HCEC 1CT (cell line): ENCODE results near the gene ADI1.
"Not testable (repeated sequence)": the region's sequence is repeated elsewhere in the genome, so short reads cannot be mapped to it uniquely, and the experiment has no call there.

ENCODE experiments used
- DNase-seq: peaks from one replicate; pipeline ENCODE4 v3.0.0-alpha.2; 2017

Gene ADI1

GRCh38 chr2:3461801-3462492 is 57.4 kb downstream of the ADI1 start:
- DNase-seq = peak; percentile 35

- no peak for DNase-seq
Observed at GRCh38 chr2:3460831-3461800, 58.2 kb downstream of the ADI1 start.

GRCh38 chr2:3460156-3460555 is 59.2 kb downstream of the ADI1 start:
- no peak for DNase-seq

- DNase-seq = no peak
Observed at GRCh38 chr2:3459185-3460015, 59.9 kb downstream of the ADI1 start.

- DNase-seq = no peak
Observed at GRCh38 chr2:3458396-3459184, 60.7 kb downstream of the ADI1 start.

GRCh38 chr2:3457524-3458395 is 61.6 kb downstream of the ADI1 start:
- no peak for DNase-seq

- DNase-seq = no peak
Observed at GRCh38 chr2:3456125-3456524, 63.2 kb downstream of the ADI1 start.

- DNase-seq = no peak
Observed at GRCh38 chr2:3454802-3455201, 64.5 kb downstream of the ADI1 start.

GRCh38 chr2:3454005-3454404 is 65.3 kb downstream of the ADI1 start:
- not testable (repeated sequence) for DNase-seq

GRCh38 chr2:3453190-3453999 is 65.9 kb downstream of the ADI1 start:
- DNase-seq = no peak

- DNase-seq = no peak
Observed at GRCh38 chr2:3451926-3452671, 67.2 kb downstream of the ADI1 start.

GRCh38 chr2:3451169-3451568 is 68.2 kb downstream of the ADI1 start:
- no peak for DNase-seq

- no peak for DNase-seq
Observed at GRCh38 chr2:3450385-3451010, 68.8 kb downstream of the ADI1 start.

- no peak for DNase-seq
Observed at GRCh38 chr2:3449936-3450335, 69.4 kb downstream of the ADI1 start.

- no peak for DNase-seq
Observed at GRCh38 chr2:3449086-3449485, 70.2 kb downstream of the ADI1 start.

- DNase-seq = not testable (repeated sequence)
Observed at GRCh38 chr2:3448441-3448911, 70.9 kb downstream of the ADI1 start.

- no peak for DNase-seq
Observed at GRCh38 chr2:3447789-3448317, 71.5 kb downstream of the ADI1 start.
